Panc1 (cell line): ENCODE results near the gene SEPHS2.

Experiments
- POLR2AphosphoS5 ChIP-seq: IDR thresholded peaks from 2 replicates; pipeline ENCODE4 v1.6.1; 2012; ENCODE audit warnings: mild to moderate bottlenecking, low read depth, low read length, moderate library complexity
- TF ChIP-seq, protein P1 (sequence below): fragments of 450-650 bp; IDR thresholded peaks from 2 replicates; pipeline ENCODE4 v1.5.1; 2017; ENCODE audit warnings: mild to moderate bottlenecking

DNA sequence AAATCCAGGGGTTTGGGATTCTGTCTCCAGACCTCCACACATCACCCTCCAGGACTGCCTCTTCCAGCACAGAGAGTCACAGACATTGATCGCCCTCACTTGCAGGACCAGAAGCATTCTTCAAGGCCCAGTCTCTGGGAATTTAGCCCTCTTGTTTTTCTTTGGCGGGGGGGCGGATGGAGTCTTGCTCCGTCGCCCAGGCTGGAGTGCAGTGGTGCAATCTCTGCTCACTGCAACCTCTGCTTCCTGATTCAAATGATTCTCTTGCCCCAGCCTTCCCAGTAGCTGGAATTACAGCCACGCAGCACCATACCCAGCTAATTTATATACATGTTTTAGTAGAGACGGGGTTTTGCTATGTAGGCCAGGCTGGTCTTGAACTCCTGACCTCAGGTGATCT lies 18.4 kb upstream of the SEPHS2 start:
- TF ChIP-seq POLR2AphosphoS5 = no peak
- TF ChIP-seq, protein P1, sequence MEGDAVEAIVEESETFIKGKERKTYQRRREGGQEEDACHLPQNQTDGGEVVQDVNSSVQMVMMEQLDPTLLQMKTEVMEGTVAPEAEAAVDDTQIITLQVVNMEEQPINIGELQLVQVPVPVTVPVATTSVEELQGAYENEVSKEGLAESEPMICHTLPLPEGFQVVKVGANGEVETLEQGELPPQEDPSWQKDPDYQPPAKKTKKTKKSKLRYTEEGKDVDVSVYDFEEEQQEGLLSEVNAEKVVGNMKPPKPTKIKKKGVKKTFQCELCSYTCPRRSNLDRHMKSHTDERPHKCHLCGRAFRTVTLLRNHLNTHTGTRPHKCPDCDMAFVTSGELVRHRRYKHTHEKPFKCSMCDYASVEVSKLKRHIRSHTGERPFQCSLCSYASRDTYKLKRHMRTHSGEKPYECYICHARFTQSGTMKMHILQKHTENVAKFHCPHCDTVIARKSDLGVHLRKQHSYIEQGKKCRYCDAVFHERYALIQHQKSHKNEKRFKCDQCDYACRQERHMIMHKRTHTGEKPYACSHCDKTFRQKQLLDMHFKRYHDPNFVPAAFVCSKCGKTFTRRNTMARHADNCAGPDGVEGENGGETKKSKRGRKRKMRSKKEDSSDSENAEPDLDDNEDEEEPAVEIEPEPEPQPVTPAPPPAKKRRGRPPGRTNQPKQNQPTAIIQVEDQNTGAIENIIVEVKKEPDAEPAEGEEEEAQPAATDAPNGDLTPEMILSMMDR = no peak
